HG02610 (cell line): ENCODE measurements around the gene VAMP4.

ENCODE experiments used
- ATAC-seq: cut with Tn5 transposase; IDR thresholded peaks from one replicate; pipeline ENCODE4 v1.9.1; 2021; ENCODE audit warnings: mild to moderate bottlenecking, moderate library complexity; ENCODE audit not compliant: unreplicated experiment

VAMP4 gene, protein sequence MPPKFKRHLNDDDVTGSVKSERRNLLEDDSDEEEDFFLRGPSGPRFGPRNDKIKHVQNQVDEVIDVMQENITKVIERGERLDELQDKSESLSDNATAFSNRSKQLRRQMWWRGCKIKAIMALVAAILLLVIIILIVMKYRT

DNA sequence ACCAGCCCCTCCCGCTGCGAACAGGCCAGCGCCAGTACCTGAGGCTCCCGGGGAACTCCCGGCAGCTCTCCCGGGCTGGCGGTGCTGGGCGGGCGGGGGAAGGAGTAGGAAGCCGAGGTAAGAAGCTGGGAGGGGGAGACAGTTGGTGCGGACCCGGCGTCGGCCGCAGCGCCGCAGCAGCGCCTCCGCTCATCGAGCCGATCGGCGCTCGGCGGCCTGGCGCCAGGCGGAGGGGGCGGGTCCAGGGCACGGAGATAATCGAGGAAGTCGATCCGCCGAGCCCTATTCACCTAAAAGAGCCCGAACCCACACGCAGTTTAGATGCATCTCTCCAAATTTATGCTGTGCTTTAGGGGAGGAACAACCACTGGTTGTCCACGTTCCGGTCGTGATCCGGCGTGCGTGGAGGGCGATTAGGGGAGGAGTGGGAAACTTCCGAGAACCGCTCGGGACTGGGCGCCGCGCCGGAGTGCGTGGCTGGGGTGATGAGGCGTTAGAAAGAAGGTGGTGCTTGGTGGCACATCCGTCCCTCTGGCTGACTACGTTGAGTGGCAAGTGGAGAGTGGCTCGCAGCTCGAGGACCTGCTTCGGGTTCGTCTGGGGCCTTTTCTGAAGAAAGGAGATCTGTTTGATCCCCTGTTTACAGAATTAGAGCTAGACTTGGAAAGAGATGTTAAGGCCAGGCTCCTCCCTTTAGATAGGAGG is at the start of gene VAMP4:
TSS of gene VAMP4 (minus strand) at position 194 of the 705 bp plus-strand sequence. CDS start 3,651 bp downstream, outside the sequence.
- peak; percentile 94 for ATAC-seq

DNA sequence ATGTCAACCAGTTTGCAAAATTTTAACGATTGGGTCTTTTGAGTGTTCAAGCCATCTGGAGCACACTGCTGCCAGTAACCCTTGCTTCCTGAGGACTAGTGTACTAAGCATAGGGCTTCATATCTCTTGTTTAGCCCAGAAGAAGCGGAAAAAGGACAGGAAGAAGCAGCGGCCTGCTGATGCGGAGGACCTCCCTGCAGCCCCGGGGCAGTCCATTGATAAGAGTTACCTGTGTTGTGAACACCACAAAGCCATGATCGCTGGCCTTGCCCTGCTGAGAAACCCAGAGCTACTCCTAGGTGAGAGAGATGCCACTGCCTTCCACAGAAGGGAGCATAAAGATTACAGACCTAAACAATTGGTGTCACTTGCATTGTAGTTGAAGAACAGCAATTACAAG is 48.5 kb upstream of the VAMP4 start:
- ATAC-seq, result no peak

DNA sequence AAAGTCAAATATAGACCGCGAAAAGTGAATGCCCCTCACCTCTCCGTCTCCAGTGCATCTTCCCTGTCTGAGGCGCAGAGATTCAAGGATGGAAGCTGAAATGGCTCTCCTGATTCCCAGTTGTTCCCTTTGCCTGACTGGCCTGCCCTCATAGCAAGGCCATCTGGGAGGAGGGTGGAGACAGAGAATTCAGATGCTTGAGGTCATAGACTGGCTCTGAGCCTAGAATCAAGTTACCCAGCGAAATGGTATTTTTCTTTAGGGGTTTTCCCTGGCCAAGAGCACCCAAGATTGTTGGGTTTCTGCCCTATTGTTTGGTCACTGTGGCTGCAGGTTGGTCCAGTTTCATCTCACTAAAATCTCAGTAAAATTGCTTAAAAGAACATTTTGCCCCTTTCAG is 46.8 kb upstream of the VAMP4 start:
- no peak for ATAC-seq

DNA sequence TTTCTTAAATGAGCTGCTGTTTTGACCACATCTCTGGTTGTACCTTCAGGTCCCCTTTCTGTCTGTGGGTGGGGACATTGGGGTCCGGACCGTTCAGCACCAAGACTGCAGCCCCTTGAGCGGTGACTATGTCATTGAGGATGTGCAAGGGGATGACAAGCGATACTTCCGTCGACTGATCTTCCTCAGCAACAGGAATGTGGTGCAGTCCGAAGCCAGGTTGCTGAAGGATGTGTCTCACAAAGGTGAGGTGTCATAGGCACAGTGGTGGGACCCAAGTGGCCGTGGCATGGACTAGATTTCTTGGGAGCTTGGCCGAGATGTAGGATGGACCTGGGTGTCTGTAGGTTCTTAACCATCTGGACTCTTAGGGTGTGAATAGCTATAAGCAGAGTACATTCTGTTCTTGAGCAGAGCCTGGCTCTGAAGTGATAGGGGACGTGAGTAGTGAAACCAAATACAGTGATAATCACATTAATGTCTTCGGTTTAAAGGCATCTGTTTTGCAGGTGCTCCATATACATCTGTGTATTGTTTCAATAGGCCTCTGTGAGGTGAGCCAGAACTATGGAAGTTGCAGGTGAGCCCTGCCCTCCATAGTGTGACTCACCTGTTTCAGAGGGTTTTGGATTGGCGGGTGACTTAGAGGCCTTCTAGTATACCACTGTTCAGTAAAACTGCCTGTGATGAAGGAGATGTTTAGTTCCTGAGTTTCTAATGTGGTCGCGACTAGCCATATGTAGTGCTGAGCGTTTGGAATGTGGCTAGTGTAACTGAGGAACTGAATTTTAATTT is 46.0 kb upstream of the VAMP4 start:
- no peak for ATAC-seq

DNA sequence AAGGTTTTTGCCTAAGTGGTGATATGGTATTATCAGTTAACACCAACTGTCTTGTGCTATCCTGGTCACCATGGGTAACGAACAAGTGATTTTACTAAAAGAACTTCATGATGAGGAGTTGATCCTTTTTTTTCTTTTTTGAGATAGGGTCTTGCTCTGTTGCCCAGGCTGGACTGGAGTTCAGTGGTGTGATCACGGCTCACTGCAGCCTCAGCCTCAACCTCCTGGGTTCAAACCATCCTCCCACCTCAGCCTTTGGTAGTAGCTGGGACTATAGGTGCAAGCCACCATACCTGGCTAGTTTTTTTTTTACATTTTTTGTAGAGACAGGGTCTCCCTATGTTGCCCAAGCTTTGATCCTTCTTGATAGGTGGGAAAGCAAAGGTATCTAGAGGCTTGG is 44.7 kb upstream of the VAMP4 start:
- no peak for ATAC-seq

DNA sequence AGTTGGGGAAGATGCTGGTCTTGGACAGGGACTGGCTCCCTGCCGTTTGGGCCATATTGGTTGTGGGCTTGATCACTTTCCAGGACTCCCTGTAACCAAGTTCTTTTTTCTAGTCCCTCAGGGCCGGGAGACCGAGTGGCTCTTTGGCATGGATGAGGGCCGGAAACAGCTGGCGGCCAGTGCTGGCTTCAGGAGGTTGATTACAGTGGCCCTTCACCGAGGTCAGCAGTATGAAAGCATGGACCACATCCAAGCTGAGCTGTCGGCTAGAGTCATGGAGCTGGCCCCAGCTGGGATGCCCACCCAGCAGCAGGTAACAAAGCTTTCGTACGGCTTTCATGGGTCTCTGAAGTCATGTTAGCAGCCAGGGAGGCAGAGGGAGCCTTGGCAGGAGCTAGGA is 43.9 kb upstream of the VAMP4 start:
- ATAC-seq, result no peak

DNA sequence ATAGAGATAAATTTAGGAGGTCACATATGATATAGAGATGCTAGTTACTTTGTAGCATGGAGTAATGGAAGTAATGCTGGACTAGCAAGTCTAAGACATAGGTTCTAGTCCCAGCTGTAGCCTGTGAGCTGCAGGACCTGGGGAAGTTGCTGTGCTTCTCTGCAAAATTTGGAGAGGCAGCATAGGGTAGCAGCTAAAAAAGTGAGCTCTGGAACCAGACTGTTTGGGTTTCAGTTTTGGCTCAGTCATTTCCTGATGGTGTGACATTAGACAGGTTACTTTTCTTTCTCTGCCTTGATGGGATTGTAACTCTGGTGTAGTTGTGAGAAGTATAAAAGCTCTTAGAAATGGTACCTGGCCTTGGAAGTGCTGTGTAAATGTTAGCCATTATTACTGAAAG is 42.9 kb upstream of the VAMP4 start:
- ATAC-seq, result no peak

DNA sequence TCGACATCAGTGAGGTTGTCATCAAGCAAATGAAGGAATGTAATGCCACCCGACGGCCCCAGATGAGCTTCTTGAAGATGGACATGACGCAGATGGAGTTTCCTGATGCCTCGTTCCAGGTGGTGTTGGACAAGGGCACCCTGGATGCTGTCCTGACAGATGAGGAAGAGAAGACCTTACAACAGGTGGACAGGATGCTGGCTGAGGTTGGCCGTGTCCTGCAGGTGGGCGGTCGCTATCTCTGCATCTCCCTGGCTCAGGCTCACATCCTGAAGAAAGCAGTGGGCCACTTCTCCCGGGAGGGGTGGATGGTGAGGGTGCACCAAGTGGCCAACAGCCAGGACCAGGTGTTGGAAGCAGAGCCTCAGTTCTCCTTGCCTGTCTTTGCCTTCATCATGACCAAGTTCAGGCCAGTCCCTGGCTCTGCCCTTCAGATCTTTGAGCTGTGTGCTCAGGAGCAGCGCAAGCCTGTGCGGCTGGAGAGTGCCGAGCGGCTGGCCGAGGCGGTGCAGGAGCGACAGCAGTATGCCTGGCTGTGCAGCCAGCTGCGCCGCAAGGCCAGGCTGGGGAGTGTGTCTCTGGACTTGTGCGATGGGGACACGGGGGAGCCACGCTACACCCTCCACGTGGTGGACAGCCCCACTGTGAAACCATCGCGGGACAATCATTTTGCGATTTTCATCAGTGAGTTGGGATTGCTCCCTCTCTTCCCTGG is 42.1 kb upstream of the VAMP4 start:
- ATAC-seq, result no peak

DNA sequence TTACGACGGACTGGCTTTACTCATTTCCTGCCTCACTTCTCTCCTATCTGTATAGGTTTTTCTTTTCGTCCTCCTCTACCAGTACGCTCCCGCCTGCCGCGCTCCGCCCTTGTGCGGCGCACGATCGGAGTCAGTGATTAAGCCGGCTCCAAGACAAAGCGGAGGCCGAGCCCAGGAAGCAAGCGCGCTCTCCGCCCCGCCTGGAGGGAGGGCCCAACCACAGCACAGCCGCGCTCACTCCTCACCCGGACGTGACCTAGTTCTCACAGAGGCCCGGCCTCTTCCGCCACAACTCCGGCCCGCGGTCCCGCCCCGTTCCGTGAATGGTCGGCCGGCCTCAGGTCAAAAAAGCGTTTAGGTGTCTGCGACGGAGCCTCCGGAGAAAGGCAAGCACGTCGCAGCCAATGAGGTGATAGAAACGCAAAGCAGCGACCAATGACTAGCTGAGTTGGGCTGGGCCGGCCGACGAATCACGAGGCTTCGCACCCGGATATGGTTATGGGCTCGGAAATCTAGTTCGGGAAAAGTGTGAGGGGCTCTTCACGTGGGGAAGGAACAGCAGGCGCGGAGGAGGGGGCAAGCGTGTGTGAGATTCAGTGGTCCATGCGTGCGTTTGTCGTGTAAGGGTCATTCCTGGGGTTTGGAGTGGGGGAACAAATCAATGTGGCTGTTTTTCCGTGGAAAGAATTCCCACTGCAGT is 39.5 kb upstream of the VAMP4 start, which contains the start of gene METTL13:
TSS of gene METTL13 (plus strand) at position 485 of the 700 bp plus-strand sequence. CDS start 308 bp downstream, outside the sequence.
- ATAC-seq, result peak; percentile 98

DNA sequence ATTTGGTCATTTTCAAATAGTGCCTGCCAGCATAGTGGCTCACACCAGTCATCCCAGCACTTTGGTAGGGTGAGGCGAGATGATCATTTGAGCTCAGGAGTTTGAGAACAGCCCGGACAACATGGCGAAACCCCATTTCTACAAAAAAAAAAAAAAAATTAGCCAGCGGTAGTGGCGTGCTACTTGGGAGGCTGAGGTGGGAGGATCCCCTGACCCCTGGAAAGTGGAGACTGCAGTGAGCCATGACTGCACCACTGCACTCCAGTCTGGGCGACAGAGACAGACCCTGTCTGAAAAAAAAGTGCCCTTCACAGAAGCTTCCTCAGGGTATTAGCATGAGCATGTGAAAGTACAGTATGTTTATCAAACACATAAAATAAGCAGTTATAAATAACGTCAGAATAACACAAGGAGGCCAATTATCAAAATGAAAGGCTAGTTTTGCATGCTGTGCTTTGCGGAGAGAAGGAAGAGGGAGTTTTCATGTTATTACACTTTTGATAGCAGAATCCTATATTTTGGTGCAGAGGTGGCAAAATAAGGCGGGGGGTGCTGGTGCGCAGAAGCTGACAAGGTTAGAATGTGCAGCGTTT is 38.8 kb upstream of the VAMP4 start:
- ATAC-seq, result no peak

DNA sequence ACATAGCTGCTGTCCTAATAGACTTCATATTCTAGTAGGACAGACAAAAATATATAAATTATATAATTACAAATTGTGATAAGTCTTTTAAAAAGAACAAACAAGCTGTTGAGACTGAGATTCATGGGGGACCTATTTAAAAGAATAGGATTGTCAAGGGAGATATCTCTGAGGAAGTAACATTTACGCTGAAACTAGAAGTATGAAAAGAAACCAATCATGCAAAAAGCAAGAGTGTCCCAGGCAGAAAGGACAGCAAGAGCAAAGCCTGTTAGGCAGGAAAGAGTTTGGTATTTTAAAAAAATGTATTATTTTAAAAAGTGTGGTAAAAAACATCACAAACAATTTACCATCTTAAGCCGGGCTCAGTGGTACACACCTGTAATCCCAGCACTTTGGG is 30.4 kb upstream of the VAMP4 start:
- ATAC-seq, result no peak

DNA sequence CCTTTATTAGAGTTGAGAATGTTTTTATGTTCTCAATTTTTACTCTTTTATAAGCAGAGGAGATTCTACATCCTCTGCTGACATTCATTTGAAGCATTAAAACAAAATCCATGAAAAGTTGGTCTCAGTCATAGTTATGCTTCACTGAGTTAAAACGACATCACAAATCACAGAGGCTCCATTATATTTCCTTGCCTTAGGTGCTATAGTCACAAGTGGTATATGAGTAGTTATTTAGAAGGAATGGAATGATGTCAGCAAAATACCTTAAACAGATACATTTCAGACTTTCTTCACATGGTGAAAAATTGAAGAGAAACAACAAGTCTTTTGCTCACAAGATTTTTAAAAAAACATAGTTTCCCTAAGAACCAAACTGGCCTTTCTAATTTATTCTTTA is 27.9 kb upstream of the VAMP4 start:
- no peak for ATAC-seq

DNA sequence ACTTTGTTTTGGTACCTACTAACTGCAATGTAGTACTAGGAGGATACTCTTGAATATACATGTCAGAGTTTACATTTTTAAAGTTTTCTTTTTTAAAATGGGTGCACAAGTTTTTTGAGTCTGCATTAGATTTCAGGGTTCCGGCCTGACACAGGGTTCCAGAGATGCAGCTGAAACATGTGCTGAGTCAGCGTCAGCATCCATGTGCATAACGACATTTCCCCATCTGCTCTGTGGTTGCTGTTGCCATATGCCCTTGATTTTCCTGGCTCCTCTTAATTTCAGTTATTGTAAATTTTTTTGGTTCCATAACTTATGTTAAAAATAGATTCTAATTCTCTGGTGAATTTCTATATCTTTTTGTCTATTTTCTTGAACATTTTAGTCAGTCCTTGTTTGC is 27.3 kb upstream of the VAMP4 start:
- ATAC-seq, result no peak

DNA sequence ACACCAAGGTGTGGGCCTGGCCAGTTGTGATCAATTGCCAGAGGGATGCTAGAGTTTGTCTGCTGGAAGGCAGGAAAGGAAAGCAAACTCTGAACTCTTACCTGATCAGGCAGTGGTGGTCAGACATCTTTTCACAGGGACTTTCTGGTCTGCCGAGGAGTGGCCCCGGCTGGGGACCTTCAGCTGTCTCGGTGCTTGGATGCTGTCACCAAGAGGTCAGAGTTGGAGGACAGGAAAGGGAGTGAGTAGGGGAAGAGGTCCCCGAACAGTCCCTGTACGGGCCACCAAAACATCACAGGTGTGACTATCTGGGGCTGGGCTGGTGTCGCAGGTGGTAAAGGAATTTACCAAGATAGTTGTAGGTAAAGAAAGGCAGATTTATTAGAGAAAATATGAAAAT is 21.9 kb upstream of the VAMP4 start:
- no peak for ATAC-seq

DNA sequence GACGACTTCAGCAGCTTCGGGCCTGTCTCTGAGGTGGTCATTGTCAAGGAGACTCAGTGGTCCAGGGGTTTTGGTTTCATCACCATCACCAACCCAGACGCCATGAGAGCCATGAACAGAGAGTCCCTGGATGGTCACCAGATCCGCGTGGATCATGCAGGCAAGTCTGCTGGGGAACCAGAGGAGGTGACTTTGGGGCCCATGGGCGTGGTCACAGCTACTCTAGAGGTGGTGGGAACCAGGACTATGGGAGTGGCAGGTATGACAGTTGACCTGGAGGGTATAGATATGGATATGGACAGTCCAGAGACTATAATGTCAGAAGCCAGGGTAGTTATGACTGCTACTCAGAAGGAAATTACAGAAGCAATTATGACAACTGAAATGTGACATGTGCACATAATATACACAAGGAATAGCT is 20.3 kb upstream of the VAMP4 start:
- no peak for ATAC-seq

DNA sequence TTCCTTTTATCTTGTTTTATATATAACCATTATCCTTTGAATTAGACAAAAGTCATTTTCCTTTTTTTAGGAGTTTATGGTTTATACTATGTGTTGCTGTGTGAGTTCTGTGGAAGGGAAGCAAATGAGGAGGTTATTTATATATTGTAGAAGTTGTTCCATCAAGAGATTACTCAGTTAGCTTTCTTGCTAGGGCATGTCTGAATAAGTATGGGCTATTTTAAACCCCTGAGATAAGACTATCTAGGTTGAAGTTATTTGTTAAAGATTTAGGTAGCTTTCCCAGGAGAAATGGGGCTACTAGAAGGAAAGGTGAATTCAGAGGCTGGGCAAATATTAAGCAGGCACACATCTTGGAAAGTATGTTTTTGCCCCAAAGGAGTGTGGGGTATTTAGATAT is 16.1 kb upstream of the VAMP4 start:
- no peak for ATAC-seq

DNA sequence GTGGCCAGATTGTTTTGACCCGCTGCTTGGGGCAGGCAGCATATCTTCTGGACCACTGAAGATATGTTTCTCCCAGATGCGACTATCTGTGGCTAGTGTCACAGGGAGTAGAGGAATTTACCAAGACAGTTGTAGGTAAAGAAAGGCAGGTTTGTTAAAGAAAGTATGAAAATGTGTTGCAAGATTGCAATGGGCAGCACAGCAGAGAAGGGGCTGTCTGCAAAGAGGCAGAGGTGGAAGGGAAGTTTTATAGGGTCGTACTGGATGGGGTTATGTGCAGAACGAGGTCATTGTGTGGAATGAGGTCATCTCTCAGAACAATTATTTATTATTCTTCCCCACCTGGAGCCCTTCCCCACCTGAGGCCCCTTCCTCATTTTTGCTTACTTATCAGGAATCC is 15.0 kb upstream of the VAMP4 start:
- no peak for ATAC-seq

DNA sequence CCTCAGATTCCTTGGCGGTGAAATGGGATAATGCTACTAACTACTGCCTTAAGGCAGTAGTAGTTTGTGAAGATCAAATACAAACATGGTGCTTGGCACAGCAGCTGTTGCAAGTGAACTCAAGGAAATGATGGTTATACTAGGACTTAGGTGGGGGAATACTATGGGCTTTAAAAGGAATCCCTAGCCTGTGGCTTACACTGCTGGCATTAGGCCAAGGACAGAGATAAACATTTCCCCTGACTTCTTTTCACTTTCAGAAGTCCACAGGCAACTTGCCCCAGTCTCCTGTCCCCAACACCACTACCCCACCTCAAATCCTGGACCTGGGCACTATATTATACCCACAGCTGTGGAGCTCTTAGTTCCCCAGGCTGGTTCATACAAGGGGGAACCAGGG is 13.1 kb upstream of the VAMP4 start:
- ATAC-seq, result no peak

DNA sequence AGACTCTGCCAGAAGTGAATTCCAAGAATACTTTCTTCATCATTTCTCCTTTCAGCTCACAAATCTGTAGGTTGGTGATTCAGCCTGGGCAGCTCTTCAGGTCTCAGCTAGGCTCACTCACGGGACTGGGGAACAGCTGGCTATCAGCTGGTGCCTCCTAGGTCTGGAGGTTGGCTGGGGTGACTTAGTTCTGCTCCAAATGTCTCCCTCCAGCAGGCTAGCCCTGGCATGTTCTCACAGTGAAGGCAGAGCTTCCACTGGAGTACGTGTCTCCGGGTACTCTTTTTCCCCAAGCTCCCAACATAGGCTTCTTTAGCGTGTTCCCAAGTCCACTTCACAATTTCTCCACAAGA is 12.5 kb upstream of the VAMP4 start:
- ATAC-seq, result no peak

DNA sequence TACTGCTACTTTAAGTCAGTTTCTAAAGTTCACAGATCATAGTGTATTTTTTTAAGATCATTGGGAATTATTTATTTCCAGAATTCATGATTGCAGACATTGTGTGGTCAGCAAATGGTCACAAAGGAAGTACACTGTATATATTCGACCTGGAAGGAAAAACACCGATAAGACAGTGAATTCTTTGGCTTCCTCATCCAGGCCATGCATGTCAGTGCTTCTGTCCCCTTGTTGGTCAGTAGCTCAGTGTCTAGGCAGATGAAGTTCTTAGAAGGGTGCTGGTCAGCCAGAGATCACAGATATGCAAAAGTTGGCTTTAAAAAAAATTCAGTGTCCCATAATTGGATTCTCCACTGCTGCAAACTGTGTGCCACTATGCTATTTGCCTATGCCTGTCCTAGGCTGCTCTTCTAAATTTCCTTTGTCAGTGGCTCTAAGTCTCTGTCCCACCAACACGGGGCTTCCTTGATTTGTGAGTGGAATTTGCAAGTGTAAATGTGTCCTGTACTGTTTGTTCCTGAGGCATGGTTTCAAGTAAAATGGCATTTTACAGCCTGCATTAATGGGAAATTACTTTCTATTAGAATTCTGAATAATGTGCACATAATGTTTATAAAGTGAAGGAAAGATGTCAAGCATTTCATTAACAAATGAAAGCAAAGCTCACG is 12.0 kb upstream of the VAMP4 start:
- ATAC-seq, result no peak
